ENCODE data around the gene UNC13C. TPM values are rescaled to one million over a fixed set of nuclear protein-coding genes. Genes with fewer than 3 reads are reported as not detected.

Gene UNC13C
- total and polyA plus RNA-seq, 7 donors, result 0.51 to 14.4 (median 1.9) TPM; not detected in 1

DNA sequence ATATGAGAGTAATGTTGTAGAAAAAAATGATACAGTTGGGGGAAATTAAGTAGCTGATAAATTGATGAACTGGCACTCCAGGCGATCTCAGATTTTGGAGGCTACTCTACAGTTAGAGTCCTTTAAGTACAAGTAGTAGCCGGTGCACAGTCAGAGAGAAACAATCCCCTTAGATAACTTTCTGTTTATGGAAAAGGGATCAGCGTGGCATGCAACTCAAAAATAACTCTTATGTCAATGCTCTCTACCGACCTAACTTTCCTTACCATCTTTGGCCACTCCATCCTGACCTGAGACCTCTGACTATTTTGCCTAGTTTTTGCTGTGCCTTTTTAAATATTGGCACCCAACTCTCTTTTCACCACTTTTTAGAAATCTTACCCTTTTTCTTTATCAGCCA is 299.6 kb downstream of the UNC13C start:
- TF ChIP-seq CTCF (IDR thresholded peaks at IDR 0.05), result no peak
- DNase-seq, result no peak
- no peak overlapping the region for H3K4me3 ChIP-seq
- H3K4me1 ChIP-seq, result no peaks in the 10 kb centered on the region
- no peaks in the 10 kb centered on the region for H3K27me3 ChIP-seq (ENCODE audit: insufficient read depth in 3 of 3, low read length in 2 of 3)
- peak; percentile 60 to 97 (median 88) for ATAC-seq
- 39 to 73% (median 40%) methylated on average over 4 of the region's 4 CpGs for WGBS, 3 donors
- no peak overlapping the region for H3K27ac ChIP-seq
- no peaks in the 10 kb centered on the region for H3K9me3 ChIP-seq
- no peaks in the 10 kb centered on the region for H3K36me3 ChIP-seq (ENCODE audit: insufficient read depth in 1 of 2, low read depth in 1 of 2)
- intact Hi-C loops (cut with DNase I), result no loop called here

DNA sequence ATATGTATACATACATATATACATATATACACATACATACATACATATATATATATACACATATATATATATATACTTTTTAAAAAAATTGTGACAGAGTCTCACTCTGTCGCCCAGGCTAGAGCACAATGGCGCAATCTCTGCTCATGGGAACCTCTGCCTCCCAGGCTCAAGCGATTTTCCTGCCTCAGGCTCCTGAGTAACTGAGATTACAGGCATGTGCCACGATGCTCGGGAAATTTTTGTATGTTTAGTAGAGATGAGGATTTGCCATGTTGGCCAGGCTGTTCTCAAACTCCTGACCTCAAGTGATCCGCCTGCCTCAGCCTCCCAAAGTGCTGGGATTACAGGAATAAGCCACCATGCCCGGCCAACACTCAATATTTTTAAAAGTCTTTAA is 302.5 kb downstream of the UNC13C start:
- Histone ChIP-seq H3K4me1 (no peaks in the 10 kb centered on the region), H3K36me3 (ENCODE audit: insufficient read depth in 1 of 2, low read depth in 1 of 2) (no peaks in the 10 kb centered on the region), H3K27ac (no peak overlapping the region), H3K4me3 (no peak overlapping the region), H3K9me3 (no peaks in the 10 kb centered on the region), H3K27me3 (ENCODE audit: insufficient read depth in 3 of 3, low read length in 2 of 3) (no peaks in the 10 kb centered on the region)
- no peak for TF ChIP-seq CTCF (IDR thresholded peaks at IDR 0.05)
- intact Hi-C loops (cut with DNase I), result no loop called here
- ATAC-seq (no peak), DNase-seq (no peak)
- WGBS, 3 donors, result 92 to 94% (median 93%) methylated on average over 7 of the region's 7 CpGs

- DNase-seq (peak in 1 of 2 donors; percentile 35), ATAC-seq (no peak)
- Histone ChIP-seq H3K27me3 (ENCODE audit: insufficient read depth in 3 of 3, low read length in 2 of 3) (no peaks in the 10 kb centered on the region), H3K9me3 (no peaks in the 10 kb centered on the region), H3K4me3 (no peak overlapping the region), H3K36me3 (ENCODE audit: insufficient read depth in 1 of 2, low read depth in 1 of 2) (no peaks in the 10 kb centered on the region), H3K27ac (no peak overlapping the region), H3K4me1 (no peaks in the 10 kb centered on the region)
- TF ChIP-seq CTCF (IDR thresholded peaks at IDR 0.05), result no peak
- 86 to 88% (median 88%) methylated on average over 6 of the region's 6 CpGs for WGBS, 3 donors
- intact Hi-C loops (cut with DNase I), result no loop called here
Observed at GRCh38 chr15:54282228-54282836, 304.1 kb downstream of the UNC13C start.

- no peak for ATAC-seq
- no peaks in the 10 kb centered on the region for H3K36me3 ChIP-seq (ENCODE audit: insufficient read depth in 1 of 2, low read depth in 1 of 2)
- intact Hi-C loops (cut with DNase I), result no loop called here
- no peak for DNase-seq
- no peaks in the 10 kb centered on the region for H3K9me3 ChIP-seq
- H3K27ac ChIP-seq, result no peak overlapping the region
- no peak overlapping the region for H3K4me3 ChIP-seq
- H3K27me3 ChIP-seq (ENCODE audit: insufficient read depth in 3 of 3, low read length in 2 of 3), result no peaks in the 10 kb centered on the region
- no peak for TF ChIP-seq CTCF (IDR thresholded peaks at IDR 0.05)
- WGBS, 3 donors, result 48 to 64% (median 60%) methylated on average over 1 of the region's 1 CpG
- no peaks in the 10 kb centered on the region for H3K4me1 ChIP-seq
Observed at GRCh38 chr15:54288049-54288448, 309.8 kb downstream of the UNC13C start.

DNA sequence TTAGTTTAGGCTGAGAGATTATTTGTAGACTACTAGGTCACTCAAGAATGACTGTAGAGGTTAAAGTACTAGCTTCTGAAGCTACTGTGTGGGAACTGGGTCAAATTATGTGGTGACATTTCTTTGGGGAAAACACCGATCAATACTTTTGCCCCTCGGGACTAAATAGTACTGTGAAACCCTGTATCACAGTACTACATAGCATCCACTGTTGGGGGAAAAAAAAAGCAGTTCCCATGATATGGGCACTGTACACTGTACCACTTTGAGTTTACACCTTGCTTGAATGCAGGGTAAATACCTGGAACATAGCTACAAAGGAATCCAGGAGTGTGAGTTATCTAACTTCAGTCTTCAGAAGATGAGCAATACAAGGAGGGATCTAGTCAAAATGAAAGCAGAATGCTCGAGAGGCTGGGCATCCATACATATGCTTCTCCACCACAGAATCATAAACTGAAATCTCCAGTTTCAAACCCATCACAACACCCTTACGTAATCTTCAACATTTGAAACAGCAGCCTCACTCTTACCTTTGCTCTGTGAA is 311.4 kb downstream of the UNC13C start:
- H3K4me1 ChIP-seq, result no peaks in the 10 kb centered on the region
- intact Hi-C loops (cut with DNase I), result no loop called here
- TF ChIP-seq CTCF (IDR thresholded peaks at IDR 0.05), result no peak
- ATAC-seq (no peak), DNase-seq (no peak)
- H3K36me3 ChIP-seq (ENCODE audit: insufficient read depth in 1 of 2, low read depth in 1 of 2), result no peaks in the 10 kb centered on the region
- H3K27me3 ChIP-seq (ENCODE audit: insufficient read depth in 3 of 3, low read length in 2 of 3), result no peaks in the 10 kb centered on the region
- H3K4me3 ChIP-seq, result no peak overlapping the region
- H3K9me3 ChIP-seq, result no peaks in the 10 kb centered on the region
- 82 to 84% (median 82%) methylated on average over 4 of the region's 4 CpGs for WGBS, 3 donors
- no peak overlapping the region for H3K27ac ChIP-seq
